Omental fat pad (tissue), 4 donors: ENCODE results near the gene TRAPPC2L. TPM values are rescaled to one million over a fixed set of nuclear protein-coding genes. Genes with fewer than 3 reads are reported as not detected.

Source experiments
- ATAC-seq: fragments of 150-250 bp; one replicate; pipeline ENCODE4 v1.9.1; 2016; ENCODE audit warnings: mild to moderate bottlenecking, moderate library complexity; ENCODE audit not compliant: low FRiP score
- DNase-seq: peaks from one replicate; pipeline ENCODE4 v3.0.0-alpha.2; 2019; ENCODE audit warnings: low spot score
- total RNA-seq, 4 donors: library from RNA; depleted of rRNA; stranded (reverse); fragments of >200 nt; gene quantifications; one replicate each; pipeline ENCODE4 v1.1.0, GENCODE V29; 2016
- TF ChIP-seq, protein P1 (sequence below), 3 donors: fragments of 450-650 bp; IDR thresholded peaks; one replicate each; pipeline ENCODE4 v1.5.1; 2016 to 2017; ENCODE audit warnings: antibody characterized with exemption in 3 of 3, mild to moderate bottlenecking in 3 of 3, moderate library complexity in 2 of 3

The TRAPPC2L gene, protein sequence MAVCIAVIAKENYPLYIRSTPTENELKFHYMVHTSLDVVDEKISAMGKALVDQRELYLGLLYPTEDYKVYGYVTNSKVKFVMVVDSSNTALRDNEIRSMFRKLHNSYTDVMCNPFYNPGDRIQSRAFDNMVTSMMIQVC
- total RNA-seq: 10 to 100 TPM; 25.3 to 49.4 (median 39.7) TPM

DNA sequence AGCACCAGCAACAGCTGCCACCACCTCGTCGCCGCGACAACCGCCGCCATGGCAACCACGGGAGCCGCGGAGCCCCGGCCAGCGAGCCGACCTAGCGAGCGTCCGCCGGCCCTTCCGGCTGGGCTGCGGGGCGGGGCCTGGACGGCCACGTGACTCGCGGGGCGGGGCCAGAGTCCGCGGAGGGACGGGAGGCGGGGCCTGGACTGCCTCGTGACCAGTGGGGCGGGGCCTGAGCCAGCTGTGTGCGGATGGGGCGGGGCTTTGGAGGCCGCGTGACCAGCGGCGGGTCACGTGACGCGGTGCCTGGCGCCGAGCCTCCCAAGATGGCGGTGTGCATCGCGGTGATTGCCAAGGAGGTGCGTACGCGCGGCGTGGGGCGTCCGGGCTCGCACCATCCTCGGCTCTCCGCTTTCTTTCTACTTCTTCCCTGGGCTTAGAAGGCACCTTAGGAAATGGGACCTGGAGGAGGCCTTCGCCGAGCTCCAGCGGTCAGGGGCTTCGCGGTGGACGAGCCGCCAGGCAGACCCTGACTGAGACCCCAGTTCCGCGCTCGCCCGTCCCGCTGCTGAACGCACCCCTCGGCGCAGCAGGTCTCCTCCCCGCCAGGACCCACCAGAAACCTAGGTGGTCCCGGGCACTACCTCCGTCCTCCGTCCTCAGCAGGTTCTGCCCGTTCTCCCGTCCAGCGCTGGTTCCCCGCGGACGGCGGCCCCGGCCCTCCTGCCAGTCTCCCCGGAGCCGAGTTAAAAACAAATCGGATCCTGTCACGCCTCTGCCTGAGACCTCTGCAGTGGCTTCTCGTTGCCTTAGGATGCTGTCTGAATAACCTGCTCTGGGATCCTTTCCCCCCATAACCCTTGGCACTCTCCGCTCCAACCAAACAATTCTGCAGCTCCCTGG lies at the start of gene TRAPPC2L, which contains the start of gene GALNS:
Gene TRAPPC2L (plus strand): TSS at position 300 of the 900 bp plus-strand sequence. CDS start 24 bp downstream, at position 324.
Gene GALNS (minus strand): TSS at position 120 of the 900 bp plus-strand sequence. CDS start 70 bp downstream, at position 50.
- ATAC-seq: peak; percentile 88
- TF ChIP-seq, protein P1, sequence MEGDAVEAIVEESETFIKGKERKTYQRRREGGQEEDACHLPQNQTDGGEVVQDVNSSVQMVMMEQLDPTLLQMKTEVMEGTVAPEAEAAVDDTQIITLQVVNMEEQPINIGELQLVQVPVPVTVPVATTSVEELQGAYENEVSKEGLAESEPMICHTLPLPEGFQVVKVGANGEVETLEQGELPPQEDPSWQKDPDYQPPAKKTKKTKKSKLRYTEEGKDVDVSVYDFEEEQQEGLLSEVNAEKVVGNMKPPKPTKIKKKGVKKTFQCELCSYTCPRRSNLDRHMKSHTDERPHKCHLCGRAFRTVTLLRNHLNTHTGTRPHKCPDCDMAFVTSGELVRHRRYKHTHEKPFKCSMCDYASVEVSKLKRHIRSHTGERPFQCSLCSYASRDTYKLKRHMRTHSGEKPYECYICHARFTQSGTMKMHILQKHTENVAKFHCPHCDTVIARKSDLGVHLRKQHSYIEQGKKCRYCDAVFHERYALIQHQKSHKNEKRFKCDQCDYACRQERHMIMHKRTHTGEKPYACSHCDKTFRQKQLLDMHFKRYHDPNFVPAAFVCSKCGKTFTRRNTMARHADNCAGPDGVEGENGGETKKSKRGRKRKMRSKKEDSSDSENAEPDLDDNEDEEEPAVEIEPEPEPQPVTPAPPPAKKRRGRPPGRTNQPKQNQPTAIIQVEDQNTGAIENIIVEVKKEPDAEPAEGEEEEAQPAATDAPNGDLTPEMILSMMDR (IDR thresholded peaks at IDR 0.05): no peak

DNA sequence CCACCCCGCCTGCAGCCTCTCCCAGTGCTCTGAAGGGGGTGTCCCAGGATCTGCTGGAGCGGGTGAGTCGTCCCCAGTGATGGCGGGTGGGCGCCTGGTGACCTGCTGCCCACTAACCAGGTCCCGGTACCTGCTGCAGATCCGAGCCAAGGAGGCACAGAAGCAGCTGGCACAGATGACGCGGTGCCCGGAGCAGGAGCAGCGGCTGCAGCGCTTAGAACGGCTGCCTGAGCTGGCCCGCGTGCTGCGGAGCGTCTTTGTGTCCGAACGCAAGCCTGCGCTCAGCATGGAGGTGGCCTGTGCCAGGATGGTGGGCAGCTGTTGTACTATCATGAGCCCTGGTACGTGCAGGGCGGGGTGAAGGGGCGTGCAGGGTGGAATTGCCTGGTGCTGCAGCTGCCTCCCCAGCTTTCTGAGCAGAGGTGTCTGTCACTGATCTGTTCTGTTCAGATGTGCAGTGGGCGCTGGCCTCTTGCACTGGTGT lies 49.7 kb upstream of the TRAPPC2L start:
- ATAC-seq: no peak
- no peak for DNase-seq

More for the DNA sequence above, at the start of gene TRAPPC2L, which contains the start of gene GALNS:
- DNase-seq: peak; percentile 100

DNA sequence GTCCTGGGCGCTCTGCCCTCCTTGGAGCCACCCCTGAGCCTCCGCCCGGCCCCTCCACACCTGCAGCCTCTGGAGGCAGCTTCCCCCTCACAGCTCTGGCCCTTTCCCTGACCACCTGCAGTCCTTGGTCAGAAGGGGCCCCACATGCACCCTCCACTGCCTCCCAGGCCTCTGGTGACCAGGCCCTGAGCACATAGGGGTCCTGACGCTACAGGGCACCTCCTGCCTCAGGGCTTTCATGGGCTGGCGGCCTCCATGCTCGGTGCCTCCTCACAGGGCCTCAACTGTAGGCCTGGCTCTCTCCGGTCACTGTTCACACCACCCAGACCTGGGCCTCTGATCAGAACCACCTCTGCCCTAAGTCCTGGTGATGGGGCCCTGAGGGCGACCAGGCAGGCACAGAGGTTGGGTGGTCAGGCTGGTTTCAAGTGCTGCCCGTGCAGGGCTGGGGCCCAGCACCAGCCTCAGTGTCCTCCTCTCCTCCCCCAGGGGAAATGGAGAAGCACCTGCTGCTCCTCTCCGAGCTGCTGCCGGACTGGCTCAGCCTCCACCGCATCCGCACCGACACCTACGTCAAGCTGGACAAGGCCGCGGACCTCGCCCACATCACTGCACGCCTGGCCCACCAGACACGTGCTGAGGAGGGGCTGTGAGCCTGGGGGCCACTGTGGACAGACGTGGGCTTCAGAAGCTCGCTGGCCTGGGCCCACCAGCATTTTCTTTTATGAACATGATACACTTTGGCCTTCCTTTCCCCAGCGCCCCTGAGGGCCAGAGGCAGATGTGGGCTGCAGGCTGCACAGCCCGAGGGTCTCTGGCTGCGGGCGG lies 49.1 kb upstream of the TRAPPC2L start:
- no peak for DNase-seq
- no peak for ATAC-seq

More for the DNA sequence above, 49.7 kb upstream of the TRAPPC2L start:
- TF ChIP-seq, protein P1 (IDR thresholded peaks at IDR 0.05): no peak

DNA sequence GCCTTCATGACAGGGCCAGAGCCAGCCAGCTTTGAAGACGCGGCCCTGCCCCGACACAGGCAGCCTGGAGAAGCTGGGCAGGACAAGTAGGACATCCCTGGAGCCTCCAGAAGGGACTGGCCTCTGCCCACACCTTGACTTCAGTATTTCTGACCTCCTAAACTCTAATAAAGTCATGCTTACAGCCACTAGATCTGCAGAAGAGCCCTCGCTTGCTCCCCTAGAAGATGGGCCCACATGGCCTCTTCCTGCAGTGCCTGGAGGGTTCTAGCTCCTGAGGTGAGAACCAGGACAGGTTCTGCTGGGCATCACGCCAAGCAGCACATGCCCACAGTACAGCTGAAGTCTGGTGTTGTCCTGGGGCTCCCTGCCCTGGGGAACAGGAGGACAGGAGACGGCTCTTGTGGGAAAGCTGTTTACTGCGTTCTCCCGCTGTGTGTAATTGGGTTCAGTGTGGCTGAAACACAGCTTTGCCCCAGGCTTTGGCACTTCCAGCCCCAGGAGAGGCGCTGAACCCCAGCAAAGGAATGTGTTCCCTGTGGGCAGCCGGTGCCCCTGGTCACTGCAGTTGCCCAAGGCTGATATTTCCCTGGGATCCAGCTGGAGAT lies 47.8 kb upstream of the TRAPPC2L start:
- no peak for ATAC-seq

More for the DNA sequence above, 49.1 kb upstream of the TRAPPC2L start:
- TF ChIP-seq, protein P1 (IDR thresholded peaks at IDR 0.05): no peak

DNA sequence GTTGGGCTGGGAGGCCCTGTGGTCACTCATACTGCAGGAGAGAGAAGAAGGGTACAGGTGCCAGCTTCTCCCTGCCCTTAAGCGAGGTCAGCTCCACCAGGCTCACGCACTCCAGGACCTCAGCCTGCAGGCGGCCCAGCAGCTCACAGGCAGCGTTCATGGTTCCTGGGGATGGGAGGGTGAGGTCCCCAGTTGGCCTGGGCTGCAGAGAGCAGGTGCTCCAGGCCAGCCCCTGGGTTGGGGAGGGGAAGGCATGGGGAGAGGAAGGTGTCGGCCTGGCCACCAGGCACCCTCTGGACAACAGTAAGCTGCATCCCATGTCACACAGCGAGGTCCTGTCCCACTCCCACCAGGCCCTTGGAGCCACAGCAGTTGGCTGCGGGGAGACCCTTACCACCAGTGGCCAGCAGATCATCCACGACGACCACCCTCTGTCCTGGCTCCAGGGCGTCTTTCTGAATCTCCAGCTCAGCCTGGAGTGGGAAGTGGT lies 47.2 kb upstream of the TRAPPC2L start:
- TF ChIP-seq, protein P1 (IDR thresholded peaks at IDR 0.05): no peak
- DNase-seq (no peak), ATAC-seq (no peak)

More for the DNA sequence above, 47.8 kb upstream of the TRAPPC2L start:
- TF ChIP-seq, protein P1 (IDR thresholded peaks at IDR 0.05): no peak
- no peak for DNase-seq
